Limb (tissue), 2 donors: ENCODE data around the gene RAMAC.
"Not testable (repeated sequence)": the region's sequence is repeated elsewhere in the genome, so short reads cannot be mapped to it uniquely, and the experiment has no call there.

ENCODE experiments used
- DNase-seq, 2 donors: peaks; one replicate each; pipeline ENCODE4 v3.0.0-alpha.2; 2016; ENCODE audit errors: extremely low spot score in 2 of 2

RAMAC gene

DNA sequence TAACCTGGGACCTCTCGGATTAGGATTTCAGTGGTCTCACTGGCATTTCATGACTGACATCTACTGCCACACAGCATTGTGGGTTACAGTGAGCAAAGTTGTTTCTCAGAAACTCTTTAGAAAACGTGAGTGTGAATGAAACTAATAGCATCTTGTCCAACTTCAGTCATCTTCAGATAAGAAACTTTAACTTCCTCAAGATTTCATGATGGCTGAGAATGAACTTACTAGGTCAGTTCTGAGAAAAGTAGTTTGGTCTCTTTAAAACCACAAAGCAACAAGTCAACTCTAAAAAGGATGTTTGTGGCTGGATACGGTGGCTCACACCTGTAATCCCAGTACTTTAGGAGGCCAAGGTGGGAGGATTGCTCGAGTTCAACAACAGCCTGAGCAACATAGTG is 19.3 kb upstream of the RAMAC start:
- no peak for DNase-seq

DNA sequence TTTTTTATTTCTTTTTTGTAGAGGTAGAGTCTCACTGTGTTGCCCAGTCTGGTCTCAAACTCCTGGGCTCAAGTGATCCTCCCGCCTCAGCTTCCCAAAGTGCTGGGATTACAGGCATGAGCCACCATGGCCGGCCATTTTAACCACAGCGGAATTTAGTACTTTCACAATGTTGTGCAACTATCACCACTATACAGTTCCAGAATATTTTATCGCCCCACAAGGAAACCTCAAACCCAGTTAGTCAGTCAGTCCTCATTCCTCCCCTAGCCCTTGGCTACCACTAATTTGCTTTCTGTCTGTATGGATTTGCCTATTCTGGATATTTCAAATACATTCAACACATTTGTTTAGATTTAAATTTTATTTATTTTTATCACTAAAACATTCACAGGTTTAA is 17.9 kb upstream of the RAMAC start:
- no peak for DNase-seq

DNA sequence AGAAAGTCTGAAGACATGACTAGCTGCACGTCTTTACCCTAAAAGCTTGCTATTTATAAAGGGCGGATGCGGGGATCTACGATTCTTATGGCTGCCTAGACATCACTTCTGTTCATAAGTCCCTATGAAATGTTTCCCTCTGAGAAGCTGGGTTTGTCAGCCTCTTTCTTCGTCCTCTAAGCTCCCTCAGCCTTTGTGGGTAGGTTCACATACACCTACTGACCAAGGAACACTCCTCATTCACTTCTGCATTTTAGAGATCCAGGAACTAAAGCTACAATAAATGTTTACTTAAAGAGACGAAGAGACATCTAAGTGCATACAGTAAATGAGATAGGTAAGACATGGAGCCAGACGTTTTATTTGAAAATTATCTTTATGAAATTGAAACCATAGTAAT is 16.7 kb upstream of the RAMAC start:
- no peak for DNase-seq

DNA sequence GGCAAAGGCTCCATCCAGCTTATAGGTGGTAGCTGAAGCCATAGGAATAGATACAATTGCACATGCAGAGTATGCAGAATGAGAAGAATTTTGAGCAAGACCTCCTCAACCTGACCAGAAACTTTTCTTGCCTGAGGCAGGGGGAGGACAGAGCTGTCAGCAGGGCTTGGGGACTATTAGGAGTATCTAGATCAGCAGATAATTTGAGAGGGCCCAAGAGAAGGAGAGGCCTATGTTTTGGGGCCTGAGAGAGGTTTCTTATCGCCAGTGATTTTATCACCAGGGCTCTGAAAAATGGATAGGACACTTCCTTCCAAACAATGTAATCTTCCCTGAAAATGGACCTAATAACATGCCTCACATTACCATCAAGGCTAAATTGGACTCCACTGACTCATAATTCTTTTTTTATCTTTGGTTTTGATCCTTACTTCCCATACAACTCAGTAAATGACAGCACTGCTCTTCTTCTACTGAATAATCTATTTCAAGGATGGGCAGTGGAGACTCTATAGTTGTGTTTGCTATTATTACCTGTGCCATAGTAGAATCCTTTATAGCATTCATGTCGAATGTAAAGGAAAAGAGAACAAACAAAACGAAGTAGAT is 15.8 kb upstream of the RAMAC start:
- no peak for DNase-seq

DNA sequence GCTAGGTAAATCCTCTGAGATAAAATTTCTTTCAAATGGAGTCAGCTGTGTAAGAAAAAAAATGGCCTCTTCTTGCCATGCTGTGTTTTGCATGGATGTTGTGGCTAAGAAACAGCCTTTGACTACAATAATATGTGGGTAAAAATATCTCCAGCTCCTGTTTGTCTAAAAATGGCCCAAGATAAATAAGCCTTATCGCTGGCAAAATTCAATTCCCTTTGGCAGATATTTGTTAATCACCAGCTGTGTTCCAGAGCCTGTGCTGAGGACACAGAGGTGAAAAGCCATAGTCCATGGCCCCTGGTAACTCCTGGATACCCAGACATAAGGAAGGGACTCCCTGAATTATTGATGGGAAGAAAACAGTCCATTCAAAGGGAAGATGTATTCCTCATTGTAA is 15.3 kb upstream of the RAMAC start:
- no peak for DNase-seq

DNA sequence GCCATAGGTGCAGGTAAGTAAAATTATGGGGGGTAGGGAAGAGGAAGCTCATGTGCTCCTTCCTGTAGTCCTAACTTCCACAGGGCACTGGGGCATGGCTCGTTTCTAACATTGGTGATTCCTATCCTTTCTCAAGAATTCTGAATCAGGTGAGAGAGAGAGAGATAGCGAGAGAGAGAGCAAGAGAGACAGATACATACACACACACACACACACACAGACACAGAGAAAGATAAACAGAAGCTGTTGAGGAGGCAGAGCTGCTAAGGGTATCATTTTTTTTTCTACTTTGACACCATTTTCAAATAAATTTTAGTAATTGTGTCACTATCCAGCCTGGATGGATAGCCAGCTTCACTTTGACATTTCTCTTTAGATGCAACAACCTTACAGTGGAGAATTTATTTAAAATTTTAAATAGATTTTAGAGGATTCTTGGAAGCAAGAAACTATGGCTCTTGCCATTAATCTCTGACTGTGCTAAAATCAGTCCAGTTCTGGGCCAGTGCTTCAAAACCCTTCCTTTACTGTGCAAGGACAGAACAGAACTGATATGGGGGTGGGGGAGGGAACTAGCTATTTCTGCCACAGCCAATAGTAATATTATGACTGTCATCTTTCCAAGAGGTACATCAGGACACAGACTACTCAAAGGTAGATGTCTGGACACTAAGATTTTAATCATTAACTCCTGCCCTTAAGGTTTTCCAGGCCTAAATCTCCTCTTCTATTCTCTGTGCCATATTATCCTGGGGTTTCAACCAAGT is 14.6 kb upstream of the RAMAC start:
- no peak for DNase-seq

DNA sequence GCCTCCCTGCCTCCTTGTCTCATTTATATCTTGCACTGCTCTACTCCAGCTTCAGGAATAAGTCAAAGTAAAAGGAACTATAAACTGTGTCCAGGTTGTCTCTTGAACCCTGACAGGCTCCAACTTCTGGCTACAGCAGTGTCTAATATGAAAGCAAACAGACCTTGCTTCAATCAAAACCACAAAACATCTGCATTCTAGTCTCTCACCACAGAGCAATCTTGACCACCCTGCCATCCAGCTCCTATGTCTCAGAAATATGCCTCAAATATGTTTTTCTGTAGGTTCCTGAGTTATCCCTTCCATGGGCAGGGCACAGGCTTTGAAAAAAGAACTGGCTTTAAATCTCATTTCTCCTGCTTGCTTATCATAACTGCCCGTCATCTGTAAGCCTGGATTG is 13.0 kb upstream of the RAMAC start:
- DNase-seq: no peak

DNA sequence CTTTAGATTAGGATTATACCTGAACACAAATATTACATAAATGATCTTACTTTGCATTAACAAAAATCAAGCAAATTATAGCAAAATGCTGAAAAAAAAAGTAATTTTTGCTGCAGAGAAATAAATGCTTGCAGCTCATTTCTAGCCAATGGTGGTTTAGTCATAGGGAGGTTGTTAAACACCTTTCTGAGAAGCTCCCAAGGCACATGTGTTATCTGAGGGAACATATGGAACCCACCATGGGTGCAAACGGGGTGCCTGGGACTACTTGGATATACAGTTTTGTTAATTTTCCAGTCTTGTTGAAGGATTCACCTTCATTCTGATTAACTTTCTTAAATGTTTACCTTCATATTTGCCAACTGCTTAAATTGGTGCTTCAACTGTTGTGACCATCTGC is 8.9 kb upstream of the RAMAC start:
- no peak for DNase-seq

DNA sequence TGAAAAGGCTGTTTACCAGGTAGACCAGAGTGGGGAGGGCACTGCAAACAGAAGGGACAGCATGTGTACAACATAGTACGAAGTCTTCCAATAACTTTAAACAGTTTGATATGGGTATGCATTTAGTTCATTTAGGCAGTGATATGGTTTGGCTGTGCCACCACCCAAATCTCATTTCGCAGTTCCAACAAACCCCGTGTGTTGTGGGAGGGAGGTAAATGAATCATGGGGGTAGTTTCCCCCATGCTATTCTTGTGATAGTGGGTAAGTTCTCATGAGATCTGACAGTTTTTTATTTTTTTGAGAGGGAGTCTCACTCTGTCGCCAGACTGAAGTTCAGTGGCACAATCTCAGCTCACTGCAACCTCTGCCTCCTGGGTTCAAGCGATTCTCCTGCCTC is 7.6 kb upstream of the RAMAC start:
- DNase-seq: no peak

DNA sequence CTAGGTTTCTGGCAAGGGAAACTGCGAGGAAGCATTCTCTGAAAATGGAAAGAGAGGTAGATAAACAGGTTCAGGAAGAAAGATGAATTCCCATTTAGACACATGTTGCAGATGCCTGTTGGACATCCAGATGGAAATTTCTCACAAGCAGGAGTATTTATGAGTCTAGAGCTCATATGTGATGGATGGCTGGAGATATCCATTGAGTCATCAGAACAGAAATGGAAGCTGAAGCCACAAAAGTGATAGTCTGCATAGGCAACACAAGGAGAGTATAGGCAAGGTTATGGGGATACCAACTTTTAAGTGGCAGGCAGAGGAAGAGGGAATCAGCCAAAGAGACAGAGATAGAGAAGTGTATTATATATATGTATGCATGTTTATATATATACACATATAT is 6.3 kb upstream of the RAMAC start:
- no peak for DNase-seq

DNA sequence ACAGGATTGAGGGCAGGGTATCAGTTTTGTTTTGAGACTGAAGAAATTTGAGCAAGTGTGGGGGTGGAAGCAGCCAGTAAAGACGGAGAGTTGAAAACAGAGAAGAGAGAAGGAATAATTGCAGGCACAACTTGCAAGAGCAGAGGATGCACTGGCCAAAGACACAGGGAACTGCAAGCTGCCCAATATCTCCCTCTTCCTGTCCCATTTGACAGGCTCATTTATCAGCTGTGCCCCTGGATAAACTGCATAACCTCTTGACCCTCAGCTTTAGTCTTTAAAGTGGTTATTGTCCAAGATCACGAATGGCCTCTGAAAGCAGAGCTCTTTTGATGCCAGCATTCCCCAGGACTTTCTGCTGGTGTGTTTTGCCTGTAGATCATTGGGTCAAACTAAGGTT is 5.0 kb upstream of the RAMAC start:
- no peak for DNase-seq

DNA sequence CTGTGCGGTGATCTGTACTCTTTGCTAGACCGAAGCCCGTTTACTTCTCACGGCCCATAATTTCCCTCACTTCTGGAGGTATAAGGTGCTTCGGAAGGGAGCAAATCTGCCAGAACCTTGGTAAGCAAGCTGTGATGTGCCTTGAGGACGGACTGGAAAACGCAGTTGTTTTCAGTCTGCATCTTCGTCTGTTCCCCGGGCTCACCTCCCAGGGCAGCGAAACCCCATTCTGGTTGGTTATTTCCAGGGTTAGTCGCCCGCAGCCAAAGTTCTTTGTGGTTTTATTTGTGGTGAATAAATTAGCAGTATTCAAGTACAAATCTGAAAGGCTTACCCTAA is 401 bp downstream of the RAMAC start:
- DNase-seq: no peak

DNA sequence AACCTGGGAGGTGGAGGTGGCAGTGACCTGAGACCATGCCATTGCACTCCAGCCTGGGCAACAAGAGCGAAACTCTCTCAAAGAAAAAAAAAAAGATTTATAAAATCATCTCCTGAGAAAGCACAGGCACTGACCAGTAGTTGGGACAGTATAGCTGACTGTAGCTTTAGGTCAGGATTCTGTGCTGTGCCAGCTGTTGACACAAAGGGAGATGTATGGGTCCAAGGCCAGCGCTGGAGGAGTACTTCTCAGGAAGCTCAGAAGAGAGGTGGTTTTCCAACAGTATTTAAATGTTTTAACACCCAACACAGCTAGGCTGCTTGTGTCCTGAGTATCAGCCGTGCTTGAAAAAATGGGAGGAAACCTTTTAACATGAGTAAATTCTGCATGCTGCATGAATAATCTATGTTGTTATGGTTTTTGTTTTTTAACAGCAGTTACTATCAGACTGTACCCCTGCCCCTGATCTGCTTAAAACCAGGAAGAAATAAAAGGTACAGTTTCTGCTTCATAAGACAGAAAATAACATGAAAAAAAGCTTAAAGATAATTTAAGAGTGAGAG is 6.5 kb downstream of the RAMAC start:
- DNase-seq: no peak

DNA sequence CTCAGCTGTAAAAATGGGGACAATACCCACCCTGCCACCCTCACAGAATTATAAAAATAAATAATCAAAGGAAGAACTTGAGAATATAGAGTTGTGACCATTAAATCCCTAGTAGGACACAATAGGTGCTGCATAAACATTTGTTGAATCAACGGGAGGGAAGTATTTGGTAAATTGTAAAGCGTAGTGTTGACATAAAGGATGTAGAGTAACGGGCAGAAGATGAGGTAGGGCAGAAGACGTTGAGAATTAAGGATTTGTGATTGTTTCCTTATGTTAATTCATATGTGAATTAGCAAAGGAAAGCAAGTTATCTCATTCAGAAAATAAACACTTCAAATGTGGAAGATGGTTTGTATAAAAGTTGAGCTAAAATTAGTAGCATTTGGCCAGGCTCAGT is 7.1 kb downstream of the RAMAC start:
- DNase-seq: no peak

DNA sequence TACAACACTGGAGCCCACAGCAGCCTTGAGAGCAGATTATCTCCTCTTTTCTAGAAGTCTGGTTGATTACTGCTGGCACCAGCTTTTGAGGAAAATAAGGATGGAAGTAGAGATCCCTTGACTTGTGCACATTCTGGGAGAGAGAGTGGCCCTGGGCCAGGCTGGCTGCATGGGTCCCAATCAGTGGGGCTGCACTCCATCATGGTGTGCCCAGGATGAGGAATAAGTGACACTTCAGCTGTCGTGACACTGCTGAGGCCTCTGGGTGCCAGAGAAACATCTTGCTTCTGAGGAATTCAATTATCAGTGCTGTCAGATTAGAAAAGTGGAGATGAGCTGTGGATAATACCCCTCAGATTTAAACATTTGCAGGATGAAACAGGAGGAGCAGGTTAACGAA is 9.1 kb downstream of the RAMAC start:
- DNase-seq: no peak

DNA sequence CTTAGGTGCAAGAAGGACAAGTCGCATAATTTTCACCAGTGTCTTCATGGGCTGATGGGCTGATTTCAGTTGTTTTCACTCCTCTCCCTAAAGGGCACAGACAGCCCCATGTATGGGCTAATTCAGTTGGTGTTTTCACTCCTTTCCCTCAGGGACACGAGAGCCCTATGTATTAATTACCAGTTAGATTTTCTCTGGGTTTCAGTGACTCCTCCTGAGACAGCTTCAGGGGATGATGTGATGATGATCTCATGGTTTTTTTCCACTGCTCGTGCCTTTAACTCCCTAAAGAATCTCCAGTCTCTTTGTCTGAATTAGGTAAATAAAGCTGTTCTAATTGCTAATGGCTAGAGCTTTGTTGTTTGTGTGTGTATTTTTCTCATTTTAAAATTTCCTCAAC is 9.9 kb downstream of the RAMAC start:
- DNase-seq: no peak

DNA sequence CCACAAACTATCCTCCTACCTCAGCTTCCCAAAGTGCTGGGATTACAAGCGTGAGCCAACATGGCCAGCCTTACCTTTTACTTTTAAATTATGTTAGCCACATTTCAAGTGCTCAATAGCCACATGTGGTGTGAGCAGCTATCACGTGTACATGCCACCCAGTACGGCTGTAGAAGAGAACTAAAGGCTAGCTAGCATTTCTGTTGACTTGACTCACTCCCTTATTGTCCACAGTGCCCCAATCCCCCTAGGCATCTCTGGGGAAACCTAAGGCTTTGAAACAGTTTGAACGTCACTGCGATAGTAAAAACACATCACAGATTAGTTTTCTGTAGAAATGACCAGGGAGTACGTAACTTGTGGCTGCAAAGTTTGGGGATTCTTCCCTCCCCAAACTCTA is 13.4 kb downstream of the RAMAC start:
- DNase-seq: no peak

DNA sequence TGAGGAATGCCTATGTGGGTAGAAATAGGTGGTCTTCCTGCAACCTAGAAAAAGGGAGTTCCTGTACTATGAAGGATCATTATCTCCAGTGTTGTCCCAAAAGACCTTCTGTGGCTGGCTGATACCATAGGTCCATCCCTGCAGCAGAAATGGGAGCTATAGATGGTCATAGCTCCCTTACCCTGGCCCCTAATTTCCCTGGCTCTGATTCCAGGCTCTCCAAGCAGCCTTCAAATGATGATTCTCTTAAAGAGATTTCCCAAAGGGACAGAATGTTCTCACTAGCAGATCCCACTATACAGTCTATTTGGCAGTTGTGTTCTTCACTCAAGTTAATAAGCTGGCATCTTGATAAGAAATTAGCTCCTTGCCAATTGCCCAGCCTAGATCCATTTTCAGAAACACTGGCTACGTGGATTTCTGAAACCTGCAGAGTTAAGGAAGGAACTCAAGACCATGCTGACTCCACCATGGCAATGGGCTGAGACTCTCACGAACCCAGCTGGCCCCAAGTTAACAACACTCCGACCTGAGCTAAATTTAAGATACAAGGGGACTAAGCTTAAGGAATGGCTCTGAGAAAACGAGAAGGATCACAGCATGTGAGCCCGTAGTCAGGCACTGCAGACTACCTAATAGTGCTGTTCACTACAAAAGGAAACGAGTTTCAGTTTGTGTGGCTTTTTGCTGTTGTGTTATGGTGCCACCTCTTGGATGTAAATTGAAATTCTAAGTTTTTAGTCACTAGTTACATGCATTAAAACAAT is 14.1 kb downstream of the RAMAC start:
- DNase-seq: peak; percentile 33 to 51

DNA sequence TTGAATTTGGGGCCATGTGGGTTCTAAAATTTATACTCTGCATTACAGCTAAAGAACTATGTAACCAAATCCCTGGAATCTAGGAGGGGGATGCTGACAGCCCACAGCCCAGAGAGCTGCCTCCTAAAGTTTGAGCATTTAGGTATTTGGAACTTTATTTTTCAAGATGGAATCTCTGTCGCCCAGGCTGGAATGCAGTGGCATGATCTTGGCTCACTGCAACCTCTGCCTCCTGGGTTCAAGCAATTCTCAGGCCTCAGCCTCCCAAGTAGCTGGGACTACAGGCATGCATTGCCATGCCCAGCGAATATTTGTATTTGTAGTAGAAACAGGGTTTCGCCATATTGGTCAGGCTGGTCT is 14.6 kb downstream of the RAMAC start:
- not testable (repeated sequence) for DNase-seq

DNA sequence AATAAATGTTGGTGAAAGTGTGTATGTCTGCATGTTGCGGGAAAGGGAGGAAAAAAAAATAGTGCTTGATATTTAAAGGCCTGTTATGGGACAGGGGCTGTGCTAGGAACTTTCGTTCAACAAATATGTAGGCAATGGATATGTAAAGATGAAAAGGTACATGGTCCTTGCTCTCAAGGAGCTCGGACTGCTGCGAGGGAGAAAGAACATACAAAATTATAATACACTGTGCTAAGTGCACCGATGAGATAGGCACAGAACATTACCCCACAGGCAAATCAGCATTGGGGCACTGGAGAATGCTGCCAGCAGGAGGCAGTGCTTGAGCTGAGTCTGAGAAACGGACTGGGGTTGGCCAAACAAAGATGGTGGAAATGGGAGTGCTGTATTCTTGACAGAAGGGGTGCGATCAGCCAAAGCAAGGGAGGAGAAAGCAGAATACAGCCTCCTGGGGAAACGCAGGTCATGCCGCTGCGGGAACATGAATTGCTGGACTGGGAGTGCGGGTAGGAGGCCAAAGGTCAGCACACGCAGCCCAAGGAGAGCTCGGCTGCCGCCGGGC is 24.8 kb downstream of the RAMAC start:
- DNase-seq: peak; percentile 62 to 80

DNA sequence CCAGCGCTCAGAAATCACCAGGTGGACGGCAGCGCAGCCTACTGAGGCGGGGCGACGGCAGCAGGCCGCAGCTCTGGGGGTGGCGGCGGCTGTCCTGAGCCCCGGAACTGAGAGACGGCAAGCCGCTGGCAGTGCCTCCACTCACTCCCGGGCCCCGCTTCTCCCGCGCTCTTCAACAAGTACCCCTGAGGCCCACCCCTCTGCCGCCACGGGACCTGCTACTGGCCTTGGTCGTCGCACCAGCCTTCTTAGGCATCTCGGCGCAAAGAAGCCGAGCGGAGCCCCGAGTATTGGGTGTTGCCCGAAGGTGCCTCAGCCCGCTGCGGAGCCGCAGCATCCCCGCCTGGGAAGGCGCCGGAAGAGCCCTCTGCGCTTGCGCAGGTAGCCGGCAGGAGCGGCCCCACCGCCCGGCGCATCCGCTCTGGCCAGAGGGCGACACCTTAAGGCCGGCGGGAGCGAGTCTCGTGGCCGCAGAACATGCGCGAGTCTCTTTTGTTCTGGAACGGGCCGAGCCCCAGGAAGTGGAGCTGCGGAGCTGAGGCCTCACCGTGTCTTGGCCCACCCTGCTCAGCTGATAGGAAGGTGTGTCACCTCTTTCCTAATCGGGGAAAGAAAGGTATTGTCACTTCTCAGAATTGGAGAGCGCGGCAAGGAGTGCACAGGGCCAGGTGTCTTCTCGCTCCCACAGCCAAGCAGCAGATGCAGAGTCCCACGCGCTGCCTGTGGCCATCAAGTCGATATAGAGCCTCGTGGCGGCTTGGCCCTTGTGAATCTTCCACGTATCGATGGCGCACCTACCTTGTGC is 25.5 kb downstream of the RAMAC start, which contains the start of gene C15orf40:
Gene C15orf40 (minus strand): TSS at position 369 of the 805 bp plus-strand sequence. CDS start 32 bp downstream, at position 337.
- DNase-seq: peak; percentile 92 to 95
